AG09319 (cell line): ENCODE results near the gene SPRED2.
A peak's percentile ranks its signal among the peaks of the same experiment; 100 is the strongest.

ENCODE experiments used
- DNase-seq: peaks from one replicate; pipeline ENCODE4 v3.0.0-alpha.2; 2010; ENCODE audit warnings: low read depth; ENCODE audit errors: extremely low read depth
- TF ChIP-seq, protein P1 (sequence below): IDR thresholded peaks from 2 replicates; pipeline ENCODE4 v1.5.1; 2011; ENCODE audit warnings: low read depth, mild to moderate bottlenecking, inconsistent platforms, low read length, moderate library complexity

Gene SPRED2

DNA sequence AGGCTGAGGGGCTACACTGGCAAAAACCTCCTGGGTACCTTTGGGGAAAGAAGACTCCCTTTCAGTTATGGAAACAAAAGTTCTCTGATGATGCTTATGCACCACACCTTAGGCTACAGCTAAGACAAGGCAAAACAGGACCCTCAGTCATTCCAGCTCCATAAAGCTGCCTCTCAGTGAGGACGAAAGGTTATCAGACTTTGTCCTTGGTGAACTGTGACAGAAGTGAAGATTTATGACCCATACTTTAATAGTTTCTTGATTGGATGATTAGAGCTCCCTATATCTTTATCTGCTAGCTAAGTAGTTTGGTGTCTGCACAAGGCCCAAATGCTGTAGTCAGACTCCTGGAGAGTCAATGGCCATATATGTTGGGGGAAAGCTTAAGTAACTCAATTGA is 40.6 kb upstream of the SPRED2 start:
- no peak for DNase-seq
- TF ChIP-seq, protein P1, sequence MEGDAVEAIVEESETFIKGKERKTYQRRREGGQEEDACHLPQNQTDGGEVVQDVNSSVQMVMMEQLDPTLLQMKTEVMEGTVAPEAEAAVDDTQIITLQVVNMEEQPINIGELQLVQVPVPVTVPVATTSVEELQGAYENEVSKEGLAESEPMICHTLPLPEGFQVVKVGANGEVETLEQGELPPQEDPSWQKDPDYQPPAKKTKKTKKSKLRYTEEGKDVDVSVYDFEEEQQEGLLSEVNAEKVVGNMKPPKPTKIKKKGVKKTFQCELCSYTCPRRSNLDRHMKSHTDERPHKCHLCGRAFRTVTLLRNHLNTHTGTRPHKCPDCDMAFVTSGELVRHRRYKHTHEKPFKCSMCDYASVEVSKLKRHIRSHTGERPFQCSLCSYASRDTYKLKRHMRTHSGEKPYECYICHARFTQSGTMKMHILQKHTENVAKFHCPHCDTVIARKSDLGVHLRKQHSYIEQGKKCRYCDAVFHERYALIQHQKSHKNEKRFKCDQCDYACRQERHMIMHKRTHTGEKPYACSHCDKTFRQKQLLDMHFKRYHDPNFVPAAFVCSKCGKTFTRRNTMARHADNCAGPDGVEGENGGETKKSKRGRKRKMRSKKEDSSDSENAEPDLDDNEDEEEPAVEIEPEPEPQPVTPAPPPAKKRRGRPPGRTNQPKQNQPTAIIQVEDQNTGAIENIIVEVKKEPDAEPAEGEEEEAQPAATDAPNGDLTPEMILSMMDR = no peak

DNA sequence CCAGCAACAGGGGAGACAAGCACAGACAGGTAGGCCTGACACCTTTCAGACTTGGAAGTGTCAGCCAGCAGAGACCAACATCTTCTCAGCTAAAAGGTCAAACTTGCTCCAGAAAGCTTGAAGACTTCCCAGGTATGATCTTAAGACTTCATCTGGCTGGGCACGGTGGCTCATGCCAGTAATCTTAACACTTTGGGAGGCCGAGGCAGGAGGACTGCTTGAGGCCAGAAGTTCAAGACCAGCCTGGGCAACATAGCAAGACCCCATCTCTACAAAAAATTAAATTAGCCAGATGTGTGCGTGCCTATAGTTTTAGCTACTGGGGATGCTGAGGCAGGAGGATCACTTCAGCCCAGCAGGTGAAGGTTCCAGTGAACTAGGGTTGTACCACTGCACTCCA is 39.0 kb upstream of the SPRED2 start:
- no peak for DNase-seq
- TF ChIP-seq, protein P1 = no peak

DNA sequence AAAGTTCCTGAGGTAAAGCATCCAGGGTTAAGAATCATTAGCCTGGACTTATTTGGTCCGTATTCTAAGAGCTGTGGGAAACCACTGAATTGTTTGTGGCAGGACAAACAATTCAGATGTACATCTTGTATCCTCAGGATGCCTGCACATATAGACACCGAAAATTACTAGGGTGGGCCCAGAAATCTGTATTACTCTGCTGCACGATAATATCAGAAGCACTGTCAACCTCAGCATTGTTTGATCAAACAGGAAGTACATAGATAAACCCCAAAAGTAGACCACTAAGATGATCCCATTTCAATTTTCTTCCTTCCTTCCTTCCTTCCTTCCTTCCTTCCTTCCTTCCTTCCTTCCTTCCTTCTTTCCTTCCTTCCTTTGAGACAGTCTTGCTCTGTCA is 34.2 kb upstream of the SPRED2 start:
- TF ChIP-seq, protein P1 = no peak
- DNase-seq = no peak

DNA sequence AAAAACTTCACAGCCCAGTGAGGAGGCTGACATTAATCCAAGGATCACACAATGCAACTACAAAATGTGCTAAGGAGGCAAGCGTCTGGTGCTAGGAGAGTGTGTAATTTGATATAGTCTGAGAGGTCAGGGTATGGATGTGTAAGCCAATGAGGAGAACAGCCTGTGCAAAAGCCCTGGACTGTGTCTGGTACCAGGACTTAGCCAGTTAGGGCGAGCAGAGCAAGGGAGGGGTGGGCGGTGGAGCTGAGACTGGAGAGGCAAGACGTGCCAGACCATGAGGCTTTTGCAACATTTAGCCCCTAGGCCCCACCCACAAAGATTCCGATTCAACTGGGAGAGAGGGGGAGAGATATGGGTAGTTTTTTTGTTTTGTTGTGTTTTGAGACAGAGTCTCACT is 33.5 kb upstream of the SPRED2 start:
- DNase-seq = no peak

DNA sequence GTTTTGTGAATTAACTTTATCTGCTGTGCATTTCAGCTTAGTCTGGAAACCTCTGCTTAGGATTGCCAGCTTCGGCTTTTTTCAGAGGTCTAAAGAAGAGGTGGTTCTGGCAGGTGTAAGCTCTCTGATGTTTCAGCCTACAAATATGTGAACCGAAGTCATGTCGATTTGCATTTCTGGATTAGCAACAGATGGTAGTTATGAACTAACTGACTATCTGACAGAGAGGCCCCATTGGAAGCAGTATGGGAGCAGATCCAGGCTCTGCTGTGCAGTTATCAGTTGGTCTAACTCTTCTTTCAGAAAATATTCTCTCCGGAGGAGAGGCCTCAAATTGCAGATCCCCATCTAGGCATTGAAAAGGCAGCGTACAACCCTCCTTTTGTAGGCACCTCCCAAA is 32.7 kb upstream of the SPRED2 start:
- no peak for DNase-seq
- TF ChIP-seq, protein P1 = no peak

More for the DNA sequence above, 33.5 kb upstream of the SPRED2 start:
- TF ChIP-seq, protein P1 = no peak

DNA sequence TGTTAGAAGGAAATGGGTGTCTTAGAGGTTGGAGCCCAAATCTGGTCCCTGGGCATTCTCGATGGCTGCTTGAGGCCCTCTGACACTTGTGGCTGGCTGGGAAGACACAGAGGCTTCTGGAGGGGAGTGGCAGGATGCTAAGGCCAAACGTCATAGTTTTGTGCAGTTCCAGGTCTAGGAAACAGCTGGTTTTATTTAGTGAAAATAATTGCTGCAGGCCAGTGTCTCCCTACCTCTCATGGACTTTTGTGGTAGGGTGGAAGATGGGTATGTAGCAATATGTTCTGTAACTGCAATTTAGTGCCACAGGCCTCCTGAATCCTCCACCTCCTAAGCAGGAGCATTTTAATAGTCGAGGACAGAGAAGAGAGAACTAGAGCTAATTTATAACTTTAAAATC is 32.2 kb upstream of the SPRED2 start:
- TF ChIP-seq, protein P1 = no peak
- peak; percentile 43 for DNase-seq

DNA sequence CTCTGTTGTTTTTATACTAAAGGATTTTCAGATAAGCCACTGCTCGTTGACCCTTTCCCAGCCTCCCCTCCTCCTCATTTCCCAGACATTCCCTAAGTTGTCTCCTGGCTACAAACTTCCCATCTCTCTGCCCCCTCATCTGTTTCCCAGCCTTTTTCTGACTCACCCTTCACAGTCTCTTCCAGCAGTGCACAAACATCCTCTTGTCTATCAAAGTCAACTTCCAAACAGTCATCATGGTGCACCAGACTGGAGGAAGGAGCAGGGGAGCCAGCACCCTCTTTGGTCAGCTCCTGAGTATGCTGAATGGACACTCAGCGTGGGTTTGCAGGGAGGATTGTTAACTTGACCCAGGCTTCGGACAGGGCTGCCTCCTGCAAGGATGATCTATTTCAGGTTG is 26.6 kb upstream of the SPRED2 start:
- no peak for DNase-seq
- TF ChIP-seq, protein P1 = no peak
